ENCODE measurements around the gene C13orf46. TPM values are rescaled to one million over a fixed set of nuclear protein-coding genes. Genes with fewer than 3 reads are reported as not detected.

C13orf46 gene
- total RNA-seq, 2 experiments from 2014 or later = 1.6 to 1.9 TPM

GRCh38 chr13:113903912-113904311 lies 70.0 kb downstream of the C13orf46 start:
- no peak for DNase-seq
- Mint-ChIP-seq H3K4me3 (no peak overlapping the region), H3K9me3 (no peaks in the 10 kb centered on the region), H3K27me3 (peaks cover 14% of the 10 kb centered on the region), H3K4me1 (ENCODE audit: low read depth) (peaks cover 5% of the 10 kb centered on the region), H3K27ac (no peak overlapping the region), H3K36me3 (ENCODE audit: low read depth) (no peaks in the 10 kb centered on the region)
- intact Hi-C loops (cut with micrococcal nuclease) = no loop called here
- ChIA-PET POLR2A (no interaction called here), CTCF (no interaction called here)
- TF ChIP-seq CTCF (IDR thresholded peaks at IDR 0.05) = no peak
- ATAC-seq = no peak

Other genes with a start within 250 kb of the C13orf46 start
- gene TMEM255B, start 214.8 kb downstream of the C13orf46 start, total RNA-seq = 1 to 10 TPM; 1.7 to 1.8 TPM
- under 1 TPM; 0.23 to 0.25 TPM for gene GAS6, start 110.0 kb downstream of the C13orf46 start, total RNA-seq
- gene RASA3, start 158.5 kb upstream of the C13orf46 start, total RNA-seq = 10 to 100 TPM; 28.9 to 32.3 TPM
- gene CFAP97D2, start 205.2 kb upstream of the C13orf46 start, total RNA-seq = not detected